HepG2 (cell line): ENCODE data around the gene SUN5. TPM values are rescaled to one million over a fixed set of nuclear protein-coding genes. Genes with fewer than 3 reads are reported as not detected.

ENCODE experiments used
- ATAC-seq: fragments of 200-7000 bp; cut with Tn5 transposase; 3 replicates; pipeline ENCODE4 v1.9.1; 2020; ENCODE audit warnings: mild to moderate bottlenecking, moderate library complexity
- BruUV-seq: library from RNA; stranded (reverse); fragments of 400-500 nt; replicated peaks from 2 replicates; lab custom pipeline; 2021; lab: Mats Ljungman, UMichigan
- CTCF ChIA-PET: fragments of 300-600 bp; formaldehyde crosslinking; extraction: SDS; loops from one replicate; lab custom pipeline; 2021; ENCODE audit warnings: low total read pairs, inconsistent platforms, low intra/inter-chr PET ratio; lab: Yijun Ruan, JAX
- POLR2A ChIA-PET: fragments of 350-600 bp; sonication (Branson Sonifier 250); formaldehyde crosslinking; loops from one replicate; lab custom pipeline; 2020; ENCODE audit warnings: antibody characterized with exemption, inconsistent platforms; lab: Yijun Ruan, JAX
- DNase-seq: peaks from one replicate; pipeline ENCODE4 v3.0.0-alpha.2; 2015; ENCODE audit warnings: low spot score
- FAIRE-seq: peaks from 3 replicates; lab custom pipeline; 2011; peaks lifted over from hg19 to GRCh38; lab: Jason Lieb, UNC
- H2AFZ ChIP-seq: one replicate; pipeline ENCODE4 v1.6.1; 2011; ENCODE audit warnings: low read length, inconsistent platforms
- H3K27ac ChIP-seq: fragments of 300-600 bp; 3 replicates; pipeline ENCODE4 v1.8.0; 2011; ENCODE audit warnings: mixed run types, mild to moderate bottlenecking, mixed read lengths, low read length, inconsistent platforms; ENCODE audit not compliant: insufficient read depth; ENCODE audit errors: extremely low read length
- H3K27me3 ChIP-seq, 2 experiments: fragments of 200-600 bp in 1 of 2; 2 replicates in 1 of 2; 3 replicates in 1 of 2; pipeline versions ENCODE4 v1.6.0 to v1.8.0; 2011; ENCODE audit warnings: low read length in 2 of 2, mild to moderate bottlenecking in 2 of 2, moderate library complexity in 2 of 2, inconsistent platforms in 1 of 2; ENCODE audit not compliant: insufficient read depth in 2 of 2, control insufficient read depth in 1 of 2
- H3K36me3 ChIP-seq, 2 experiments: fragments of 200-600 bp in 1 of 2; replicated peaks in 1 of 2; 2 replicates in 1 of 2; 3 replicates in 1 of 2; pipeline versions ENCODE4 v1.5.1 to v1.8.0; 2011; ENCODE audit warnings: low read length in 2 of 2, inconsistent platforms in 1 of 2; ENCODE audit not compliant: insufficient read depth in 2 of 2, control insufficient read depth in 1 of 2
- H3K4me1 ChIP-seq: 2 replicates; pipeline ENCODE4 v1.5.1; 2012; ENCODE audit warnings: low read length, inconsistent platforms; ENCODE audit not compliant: insufficient read depth
- H3K4me2 ChIP-seq: 2 replicates; pipeline ENCODE4 v1.6.0; 2011; ENCODE audit warnings: low read depth, low read length, inconsistent platforms
- H3K4me3 ChIP-seq, 3 experiments: fragments of 200-600 bp in 1 of 3; sonication (generic), shearing (Covaris generic) in 1 of 3; replicated peaks in 1 of 3; 2 replicates each; pipeline ENCODE4 v1.5.1; 2011 to 2016; ENCODE audit warnings: low read length in 3 of 3, inconsistent platforms in 2 of 3, low read depth in 2 of 3, mild to moderate bottlenecking in 2 of 3, control low read depth in 1 of 3, mixed read lengths in 1 of 3; ENCODE audit not compliant: insufficient read depth in 1 of 3
- H3K79me2 ChIP-seq: one replicate; pipeline ENCODE4 v1.6.1; 2011; ENCODE audit warnings: low read length, inconsistent platforms; ENCODE audit not compliant: insufficient read depth
- H3K9ac ChIP-seq: 2 replicates; pipeline ENCODE4 v1.6.0; 2011; ENCODE audit warnings: mild to moderate bottlenecking, low read depth, low read length, inconsistent platforms; ENCODE audit not compliant: insufficient read depth
- H3K9me3 ChIP-seq: 2 replicates; pipeline ENCODE4 v1.5.1; 2012; ENCODE audit warnings: mild to moderate bottlenecking, low read length
- H4K20me1 ChIP-seq: 2 replicates; pipeline ENCODE4 v1.6.0; 2011; ENCODE audit warnings: inconsistent platforms, mild to moderate bottlenecking, low read length, moderate library complexity; ENCODE audit not compliant: insufficient read depth
- AHR ChIP-seq: IDR thresholded peaks from 2 replicates; pipeline ENCODE4 v1.6.1; 2018; ENCODE audit warnings: missing genetic modification reagents, missing compliant biosample characterization
- GABPB1 ChIP-seq: IDR thresholded peaks from 2 replicates; pipeline ENCODE4 v1.6.1; 2016; ENCODE audit warnings: mild to moderate bottlenecking, missing genetic modification reagents, moderate library complexity, missing compliant biosample characterization
- RBFOX2 ChIP-seq: fragments of 200-400 bp; formaldehyde crosslinking; IDR thresholded peaks from 2 replicates; pipeline ENCODE4 v1.6.1; 2017; ENCODE audit warnings: low read depth, mild to moderate bottlenecking, low read length
- SMAD3 ChIP-seq: sonication (generic); formaldehyde crosslinking; IDR thresholded peaks from 2 replicates; pipeline ENCODE4 v1.4.0; 2020; ENCODE audit warnings: missing genetic modification reagents
- ZBTB21 ChIP-seq: sonication (generic); formaldehyde crosslinking; IDR thresholded peaks from 2 replicates; pipeline ENCODE4 v1.4.0; 2020; ENCODE audit warnings: missing genetic modification reagents
- ZNF383 ChIP-seq: sonication (generic); formaldehyde crosslinking; IDR thresholded peaks from 2 replicates; pipeline ENCODE4 v1.4.0; 2020; ENCODE audit warnings: missing genetic modification reagents, mild to moderate bottlenecking, borderline replicate concordance
- ZNF646 ChIP-seq: sonication (generic); formaldehyde crosslinking; IDR thresholded peaks from 2 replicates; pipeline ENCODE4 v1.9.0; 2021; ENCODE audit warnings: mild to moderate bottlenecking, missing genetic modification reagents
- WGBS: methylation state at CpG from one replicate; pipeline ENCODE4 v1.1.6; 2017; ENCODE audit warnings: low lambda C conversion rate; 5-methylcytosine and 5-hydroxymethylcytosine counted together
- in situ Hi-C: cut with HindIII; loops from 2 replicates; pipeline ENCODE4 v1.10.0; 2017; ENCODE audit warnings: low pct_unique_long_range_greater_than_20kb; ENCODE audit not compliant: extremely low pct_ligation_motif_present
- intact Hi-C: fragments of 100-400 bp; cut with micrococcal nuclease; formaldehyde crosslinking; loops from one replicate; pipeline ENCODE4 v1.10.0; 2022; ENCODE audit not compliant: unreplicated experiment
- polyA plus RNA-seq, 8 experiments: library from polyadenylated mRNA; depleted of rRNA in 3 of 8; stranded (reverse) in 7 of 8; unstranded in 1 of 8; fragments of >200 nt; fragmentation: Illumina TruSeq in 4 of 8; extraction: Trizol in 4 of 8; gene quantifications; 2 replicates each; pipeline versions ENCODE4 v1.2.1 to v1.2.3, GENCODE V29; 2011 to 2016; ENCODE audit warnings: low read depth in 4 of 8, missing spikeins in 1 of 8, mixed read lengths in 1 of 8; ENCODE audit not compliant: insufficient read depth in 1 of 8
- total RNA-seq, 5 experiments: library from RNA; depleted of rRNA; stranded (reverse); fragments of >200 nt; fragmentation: Illumina TruSeq; extraction: Trizol; gene quantifications; 2 replicates each; pipeline ENCODE4 v1.2.3, GENCODE V29; 2016; ENCODE audit warnings: low read depth in 1 of 5
- TF ChIP-seq, protein P1 (sequence below): sonication (generic); formaldehyde crosslinking; IDR thresholded peaks from 2 replicates; pipeline ENCODE4 v1.5.1; 2020; ENCODE audit warnings: mild to moderate bottlenecking, missing genetic modification reagents, moderate library complexity
- TF ChIP-seq, protein P2 (sequence below): sonication (generic); formaldehyde crosslinking; IDR thresholded peaks from 2 replicates; pipeline ENCODE4 v1.5.1; 2020; ENCODE audit warnings: mild to moderate bottlenecking, missing genetic modification reagents, moderate library complexity

The SUN5 gene
- total and polyA plus RNA-seq, 2 of the 13 experiments (the other 11 are each of a cell fraction or from before 2014, with no cell fraction given), result not detected

- FAIRE-seq, result no peak
- POLR2A ChIA-PET, result interaction anchor here (1.5 to 2.8 kb wide), 2 partner anchors 10 to 12 kb away, joined by 3 to 9 read pairs; no protein-coding TSS in a partner anchor
- intact Hi-C loops, result no loop called here
- H2AFZ ChIP-seq, result no peak overlapping the region
- no peak overlapping the region for H3K27ac ChIP-seq
- H3K27me3 ChIP-seq, result no peaks in the 10 kb centered on the region
- no peak for ATAC-seq
- no peak overlapping the region for H3K9ac ChIP-seq
- in situ Hi-C loops, result no loop called here
- H3K79me2 ChIP-seq, result no peaks in the 10 kb centered on the region
- CTCF ChIA-PET, result no interaction called here
- WGBS, result 88% methylated on average over 13 of the region's 14 CpGs
- H4K20me1 ChIP-seq, result peaks cover 34% of the 10 kb centered on the region; the same call in 1 of the 2 replicates
- H3K4me3 ChIP-seq, result no peak overlapping the region
- H3K9me3 ChIP-seq, result no peaks in the 10 kb centered on the region
- DNase-seq, result no peak
- H3K4me2 ChIP-seq, result no peak overlapping the region
- BruUV-seq, result no TSS peak
- H3K36me3 ChIP-seq, result peaks cover 58 to 95% of the 10 kb centered on the region in 2 experiments
- no peaks in the 10 kb centered on the region for H3K4me1 ChIP-seq
- TF ChIP-seq, protein P1, sequence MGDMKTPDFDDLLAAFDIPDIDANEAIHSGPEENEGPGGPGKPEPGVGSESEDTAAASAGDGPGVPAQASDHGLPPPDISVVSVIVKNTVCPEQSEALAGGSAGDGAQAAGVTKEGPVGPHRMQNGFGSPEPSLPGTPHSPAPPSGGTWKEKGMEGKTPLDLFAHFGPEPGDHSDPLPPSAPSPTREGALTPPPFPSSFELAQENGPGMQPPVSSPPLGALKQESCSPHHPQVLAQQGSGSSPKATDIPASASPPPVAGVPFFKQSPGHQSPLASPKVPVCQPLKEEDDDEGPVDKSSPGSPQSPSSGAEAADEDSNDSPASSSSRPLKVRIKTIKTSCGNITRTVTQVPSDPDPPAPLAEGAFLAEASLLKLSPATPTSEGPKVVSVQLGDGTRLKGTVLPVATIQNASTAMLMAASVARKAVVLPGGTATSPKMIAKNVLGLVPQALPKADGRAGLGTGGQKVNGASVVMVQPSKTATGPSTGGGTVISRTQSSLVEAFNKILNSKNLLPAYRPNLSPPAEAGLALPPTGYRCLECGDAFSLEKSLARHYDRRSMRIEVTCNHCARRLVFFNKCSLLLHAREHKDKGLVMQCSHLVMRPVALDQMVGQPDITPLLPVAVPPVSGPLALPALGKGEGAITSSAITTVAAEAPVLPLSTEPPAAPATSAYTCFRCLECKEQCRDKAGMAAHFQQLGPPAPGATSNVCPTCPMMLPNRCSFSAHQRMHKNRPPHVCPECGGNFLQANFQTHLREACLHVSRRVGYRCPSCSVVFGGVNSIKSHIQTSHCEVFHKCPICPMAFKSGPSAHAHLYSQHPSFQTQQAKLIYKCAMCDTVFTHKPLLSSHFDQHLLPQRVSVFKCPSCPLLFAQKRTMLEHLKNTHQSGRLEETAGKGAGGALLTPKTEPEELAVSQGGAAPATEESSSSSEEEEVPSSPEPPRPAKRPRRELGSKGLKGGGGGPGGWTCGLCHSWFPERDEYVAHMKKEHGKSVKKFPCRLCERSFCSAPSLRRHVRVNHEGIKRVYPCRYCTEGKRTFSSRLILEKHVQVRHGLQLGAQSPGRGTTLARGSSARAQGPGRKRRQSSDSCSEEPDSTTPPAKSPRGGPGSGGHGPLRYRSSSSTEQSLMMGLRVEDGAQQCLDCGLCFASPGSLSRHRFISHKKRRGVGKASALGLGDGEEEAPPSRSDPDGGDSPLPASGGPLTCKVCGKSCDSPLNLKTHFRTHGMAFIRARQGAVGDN (CRISPR knock-in tag), result peak; percentile 26; the same call in 1 of the 2 replicates
- TF ChIP-seq, protein P2, sequence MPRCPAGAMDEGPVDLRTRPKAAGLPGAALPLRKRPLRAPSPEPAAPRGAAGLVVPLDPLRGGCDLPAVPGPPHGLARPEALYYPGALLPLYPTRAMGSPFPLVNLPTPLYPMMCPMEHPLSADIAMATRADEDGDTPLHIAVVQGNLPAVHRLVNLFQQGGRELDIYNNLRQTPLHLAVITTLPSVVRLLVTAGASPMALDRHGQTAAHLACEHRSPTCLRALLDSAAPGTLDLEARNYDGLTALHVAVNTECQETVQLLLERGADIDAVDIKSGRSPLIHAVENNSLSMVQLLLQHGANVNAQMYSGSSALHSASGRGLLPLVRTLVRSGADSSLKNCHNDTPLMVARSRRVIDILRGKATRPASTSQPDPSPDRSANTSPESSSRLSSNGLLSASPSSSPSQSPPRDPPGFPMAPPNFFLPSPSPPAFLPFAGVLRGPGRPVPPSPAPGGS (CRISPR knock-in tag), result 0 out of 2 replicates have a peak, but pooled peaks have one; percentile 14
- TF ChIP-seq SMAD3 (CRISPR knock-in tag), result no peak
- TF ChIP-seq RBFOX2, result peak; percentile 94
- TF ChIP-seq GABPB1 (CRISPR knock-in tag), result 0 out of 2 replicates have a peak, but pooled peaks have one; percentile 4
- TF ChIP-seq ZBTB21 (CRISPR knock-in tag), result no peak
- 0 out of 2 replicates have a peak, but pooled peaks have one; percentile 26 for TF ChIP-seq ZNF383
- 0 out of 2 replicates have a peak, but pooled peaks have one; percentile 23 for TF ChIP-seq ZNF646 (CRISPR knock-in tag)
- no peak for TF ChIP-seq AHR (CRISPR knock-in tag)
Observed at GRCh38 chr20:33018169-33018931, 14.1 kb upstream of the SUN5 start.
